ENCODE measurements around the gene CASZ1.

DNA sequence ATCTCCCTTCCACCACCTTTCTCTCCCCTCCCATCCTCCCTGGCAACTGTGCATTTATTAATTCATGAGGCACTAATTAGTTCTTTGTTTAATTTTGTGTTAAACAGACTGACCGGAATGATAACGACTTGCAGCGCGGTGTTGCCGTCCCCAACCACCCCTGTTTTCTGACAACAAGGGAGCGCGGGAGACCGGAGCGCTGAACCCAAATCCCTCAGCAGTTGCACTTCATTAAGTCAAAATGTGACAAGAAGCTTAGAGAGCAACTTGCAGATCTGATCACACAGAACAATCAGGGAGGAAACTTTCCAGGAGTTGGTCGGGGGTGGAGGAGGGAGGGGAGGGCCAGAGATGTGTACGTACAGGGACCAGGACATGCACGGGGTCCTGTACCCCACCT lies 89.2 kb downstream of the CASZ1 start:
- TF ChIP-seq, protein P1, sequence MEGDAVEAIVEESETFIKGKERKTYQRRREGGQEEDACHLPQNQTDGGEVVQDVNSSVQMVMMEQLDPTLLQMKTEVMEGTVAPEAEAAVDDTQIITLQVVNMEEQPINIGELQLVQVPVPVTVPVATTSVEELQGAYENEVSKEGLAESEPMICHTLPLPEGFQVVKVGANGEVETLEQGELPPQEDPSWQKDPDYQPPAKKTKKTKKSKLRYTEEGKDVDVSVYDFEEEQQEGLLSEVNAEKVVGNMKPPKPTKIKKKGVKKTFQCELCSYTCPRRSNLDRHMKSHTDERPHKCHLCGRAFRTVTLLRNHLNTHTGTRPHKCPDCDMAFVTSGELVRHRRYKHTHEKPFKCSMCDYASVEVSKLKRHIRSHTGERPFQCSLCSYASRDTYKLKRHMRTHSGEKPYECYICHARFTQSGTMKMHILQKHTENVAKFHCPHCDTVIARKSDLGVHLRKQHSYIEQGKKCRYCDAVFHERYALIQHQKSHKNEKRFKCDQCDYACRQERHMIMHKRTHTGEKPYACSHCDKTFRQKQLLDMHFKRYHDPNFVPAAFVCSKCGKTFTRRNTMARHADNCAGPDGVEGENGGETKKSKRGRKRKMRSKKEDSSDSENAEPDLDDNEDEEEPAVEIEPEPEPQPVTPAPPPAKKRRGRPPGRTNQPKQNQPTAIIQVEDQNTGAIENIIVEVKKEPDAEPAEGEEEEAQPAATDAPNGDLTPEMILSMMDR (IDR thresholded peaks at IDR 0.05; ENCODE audit: insufficient read depth, low read depth, low read length): no peak
- TF ChIP-seq EZH2 (IDR thresholded peaks at IDR 0.05; ENCODE audit: insufficient read depth, low read length): no peak
